Sigmoid colon (tissue), 4 donors: ENCODE results near the gene TENT5D.

Source experiments
- EP300 ChIP-seq, 4 donors: sonication (generic); formaldehyde crosslinking; IDR thresholded peaks; one replicate each; pipeline ENCODE4 v1.6.1; 2017; ENCODE audit warnings: antibody characterized with exemption in 4 of 4
- POLR2AphosphoS5 ChIP-seq, 4 donors: sonication (generic); formaldehyde crosslinking; IDR thresholded peaks; one replicate each; pipeline ENCODE4 v1.6.1; 2017; ENCODE audit warnings: antibody characterized with exemption in 4 of 4

GRCh38 chrX:80432863-80433262 is 12.6 kb downstream of the TENT5D start:
- TF ChIP-seq POLR2AphosphoS5 (IDR thresholded peaks at IDR 0.05) (no peak), EP300 (IDR thresholded peaks at IDR 0.05) (no peak)
